Measurements from ENCODE around the gene CTDSP1.

CTDSP1 gene

GRCh38 chr2:218452079-218452478 is 52.4 kb downstream of the CTDSP1 start:
- Histone ChIP-seq H3K4me3 (ENCODE audit: severe bottlenecking) (no peak overlapping the region), H3K27ac (ENCODE audit: poor library complexity, severe bottlenecking) (no peak overlapping the region), H3K27me3 (ENCODE audit: insufficient read depth, poor library complexity, severe bottlenecking) (no peaks in the 10 kb centered on the region), H3K4me1 (ENCODE audit: insufficient read depth, poor library complexity, severe bottlenecking) (peaks cover 2% of the 10 kb centered on the region), H3K36me3 (ENCODE audit: low read depth) (peaks cover 64% of the 10 kb centered on the region), H3K9me3 (ENCODE audit: severe bottlenecking) (no peaks in the 10 kb centered on the region)
- DNase-seq (ENCODE audit: low spot score) (no peak), ATAC-seq (ENCODE audit: low read depth) (no peak)
- no peak for TF ChIP-seq CTCF (IDR thresholded peaks at IDR 0.05; ENCODE audit: poor library complexity, severe bottlenecking)

All from RWPE2 (cell line).